K562 (cell line): ENCODE measurements around the gene COL1A2. TPM values are rescaled to one million over a fixed set of nuclear protein-coding genes. Genes with fewer than 3 reads are reported as not detected.
A peak's percentile ranks its signal among the peaks of the same experiment; 100 is the strongest.

Experiments
- ATAC-seq: fragments of 200-7000 bp; cut with Tn5 transposase; 3 replicates; pipeline ENCODE4 v1.9.1; 2020; ENCODE audit warnings: moderate library complexity
- BruUV-seq: library from RNA; stranded (reverse); fragments of 400-500 nt; replicated peaks from 2 replicates; lab custom pipeline; 2021; lab: Mats Ljungman, UMichigan
- CTCF ChIA-PET: fragments of 300-600 bp; formaldehyde crosslinking; extraction: SDS; loops from one replicate; lab custom pipeline; 2021; ENCODE audit warnings: low intra/inter-chr PET ratio; lab: Yijun Ruan, JAX
- POLR2A ChIA-PET: fragments of 300-600, 350-650 bp; sonication (Branson Sonifier 250); formaldehyde crosslinking; extraction: SDS; loops from one replicate; lab custom pipeline; 2021; ENCODE audit warnings: antibody characterized with exemption, inconsistent platforms; lab: Yijun Ruan, JAX
- DNase-seq, 4 experiments: peaks; one replicate each; pipeline versions ENCODE4 v3.0.0 to v3.0.0-alpha.2; 2011 to 2018; ENCODE audit warnings: low spot score in 3 of 4, mixed read lengths in 3 of 4; ENCODE audit errors: extremely low read depth in 1 of 4
- FAIRE-seq: peaks from 2 replicates; lab custom pipeline; 2011; peaks lifted over from hg19 to GRCh38; lab: Jason Lieb, UNC
- H2AFZ ChIP-seq: 2 replicates; pipeline ENCODE4 v1.6.0; 2011; ENCODE audit warnings: low read depth, low read length, control low read depth, inconsistent platforms
- H3K27ac ChIP-seq: fragments of 200-600 bp; 3 replicates; pipeline ENCODE4 v1.8.0; 2011; ENCODE audit warnings: low read depth, mild to moderate bottlenecking, control low read depth, inconsistent platforms, low read length, moderate library complexity, mixed read lengths; ENCODE audit errors: extremely low read depth
- H3K27me3 ChIP-seq, 2 experiments: fragments of 300-600 bp in 1 of 2; 2 replicates in 1 of 2; 3 replicates in 1 of 2; pipeline versions ENCODE4 v1.6.0 to v1.8.0; 2011; ENCODE audit warnings: inconsistent platforms in 2 of 2, low read length in 2 of 2, mild to moderate bottlenecking in 1 of 2, mixed read lengths in 1 of 2, moderate library complexity in 1 of 2; ENCODE audit not compliant: control insufficient read depth in 2 of 2, insufficient read depth in 2 of 2
- H3K36me3 ChIP-seq: fragments of 300-600 bp; 3 replicates; pipeline ENCODE4 v1.8.0; 2011; ENCODE audit warnings: mild to moderate bottlenecking, low read length, inconsistent platforms; ENCODE audit not compliant: control insufficient read depth, insufficient read depth
- H3K4me1 ChIP-seq, 2 experiments: fragments of 200-600 bp in 1 of 2; replicated peaks in 1 of 2; 2 replicates in 1 of 2; 3 replicates in 1 of 2; pipeline versions ENCODE4 v1.5.1 to v1.8.0; 2011; ENCODE audit warnings: inconsistent platforms in 2 of 2, low read length in 2 of 2, mild to moderate bottlenecking in 1 of 2, mixed read lengths in 1 of 2, moderate library complexity in 1 of 2; ENCODE audit not compliant: control insufficient read depth in 2 of 2, insufficient read depth in 2 of 2
- H3K4me2 ChIP-seq: 2 replicates; pipeline ENCODE4 v1.6.1; 2011; ENCODE audit warnings: low read length, control low read depth, inconsistent platforms, mixed read lengths; ENCODE audit not compliant: insufficient read depth
- H3K4me3 ChIP-seq: fragments of 200-600 bp; sonication (generic), shearing (Covaris generic); 2 replicates; pipeline ENCODE4 v1.5.1; 2016; ENCODE audit warnings: control low read depth, inconsistent platforms
- H3K79me2 ChIP-seq: fragments of 200-600 bp; 3 replicates; pipeline ENCODE4 v1.8.0; 2011; ENCODE audit warnings: low read length, inconsistent platforms; ENCODE audit not compliant: control insufficient read depth, insufficient read depth
- H3K9ac ChIP-seq, 2 experiments: 2 replicates each; pipeline versions ENCODE4 v1.6.0 to v1.6.1; 2011; ENCODE audit warnings: low read depth in 2 of 2, low read length in 2 of 2, control low read depth in 1 of 2, inconsistent platforms in 1 of 2, mild to moderate bottlenecking in 1 of 2, mixed read lengths in 1 of 2; ENCODE audit not compliant: insufficient read depth in 1 of 2
- H3K9me1 ChIP-seq: one replicate; pipeline ENCODE4 v1.6.0; 2011; ENCODE audit warnings: inconsistent platforms, mild to moderate bottlenecking, low read length, moderate library complexity; ENCODE audit not compliant: control insufficient read depth, insufficient read depth
- H3K9me3 ChIP-seq: replicated peaks from 2 replicates; pipeline ENCODE4 v1.5.1; 2011; ENCODE audit warnings: low read depth, low read length, inconsistent platforms; ENCODE audit not compliant: control insufficient read depth, insufficient read depth
- H4K20me1 ChIP-seq: replicated peaks from 2 replicates; pipeline ENCODE4 v1.6.1; 2011; ENCODE audit warnings: low read length, inconsistent platforms, mixed read lengths; ENCODE audit not compliant: control insufficient read depth, insufficient read depth
- ATF6 ChIP-seq: sonication (generic); formaldehyde crosslinking; IDR thresholded peaks from 2 replicates; pipeline ENCODE4 v1.4.0; 2020; ENCODE audit warnings: mild to moderate bottlenecking, missing genetic modification reagents
- CHD7 ChIP-seq: fragments of 200-600 bp; sonication (generic); IDR thresholded peaks from one replicate; pipeline ENCODE4 v1.6.1; 2012; ENCODE audit warnings: mild to moderate bottlenecking, low read depth, low read length, inconsistent platforms
- FOXO4 ChIP-seq: fragments of 450-650 bp; formaldehyde crosslinking; IDR thresholded peaks from 2 replicates; pipeline ENCODE4 v1.4.0; 2020; ENCODE audit warnings: mild to moderate bottlenecking, moderate library complexity
- WHSC1 ChIP-seq: IDR thresholded peaks from one replicate; pipeline ENCODE4 v1.6.1; 2012; ENCODE audit warnings: low read length, control low read depth, inconsistent platforms
- ZC3H11A ChIP-seq: IDR thresholded peaks from 2 replicates; pipeline ENCODE4 v1.6.1; 2012; ENCODE audit warnings: low read depth, low read length, improper control_type of control experiment
- WGBS: fragments of 100-300 bp; shearing (Covaris generic); methylation state at CpG from one replicate; pipeline ENCODE4 v1.1.6; 2016; ENCODE audit warnings: low coverage, mixed read lengths; ENCODE audit not compliant: insufficient coverage; ENCODE audit errors: missing lambda C conversion rate; 5-methylcytosine and 5-hydroxymethylcytosine counted together
- in situ Hi-C: fragments of 300-500 bp; cut with MboI; formaldehyde crosslinking; loops from 4 replicates; pipeline ENCODE4 v1.15.0; 2018; ENCODE audit warnings: inconsistent platforms, mixed read lengths
- intact Hi-C: fragments of 100-400 bp; cut with micrococcal nuclease; formaldehyde crosslinking; loops from 2 replicates; pipeline ENCODE4 v1.14.2; 2022
- polyA plus RNA-seq, 8 experiments: library from polyadenylated mRNA; depleted of rRNA in 4 of 8; stranded (reverse) in 5 of 8; unstranded in 3 of 8; fragments of >200 nt; fragmentation: Nextera tagmentation in 2 of 8; fragmentation: Illumina TruSeq in 1 of 8; extraction: Ambion mirVana in 2 of 8; extraction: Trizol in 1 of 8; gene quantifications; 2 replicates each; pipeline versions ENCODE4 v1.2.1 to v1.2.3, GENCODE V29; 2011 to 2014; ENCODE audit warnings: inconsistent platforms in 1 of 8, missing spikeins in 1 of 8
- total RNA-seq, 7 experiments: library from RNA; depleted of rRNA in 6 of 7; stranded (reverse); fragments of >200 nt in 6 of 7; fragmentation: Illumina TruSeq in 2 of 7; extraction: Trizol in 2 of 7; gene quantifications; 2 replicates each; pipeline versions ENCODE4 v1.2.1 to v1.2.3, GENCODE V29; 2011 to 2021; ENCODE audit warnings: low replicate concordance in 1 of 7

COL1A2 gene
- total and polyA plus RNA-seq, 9 of the 15 experiments (the other 6 are each of a cell fraction or from before 2014, with no cell fraction given): 0.94 to 11.6 (median 1.7) TPM

- no peak overlapping the region for H3K27ac ChIP-seq
- ATAC-seq: peak; percentile 65
- no TSS peak for BruUV-seq
- FAIRE-seq: peak; percentile 71
- WGBS: 1% methylated on average over 4 of the region's 4 CpGs
- POLR2A ChIA-PET: interaction anchor here (0.6 to 1.0 kb wide), 2 partner anchors 801 to 1325 kb away, joined by 3 read pairs; no protein-coding TSS in a partner anchor
- CTCF ChIA-PET: interaction anchor here (0.5 to 1.7 kb wide), 7 partner anchors 28 to 1242 kb away, joined by 3 to 8 read pairs (median 5); no protein-coding TSS in a partner anchor
- no peaks in the 10 kb centered on the region for H4K20me1 ChIP-seq
- DNase-seq: peak; percentile 21 to 34 (median 26)
- H2AFZ ChIP-seq: no peak overlapping the region
- no peaks in the 10 kb centered on the region for H3K27me3 ChIP-seq
- no peaks in the 10 kb centered on the region for H3K4me1 ChIP-seq
- no peak overlapping the region for H3K4me2 ChIP-seq
- in situ Hi-C loops: loop anchor here (25.0 kb wide), 1 partner anchor 1038 kb away; the partner anchor contains the start of gene ASB4
- H3K79me2 ChIP-seq: no peaks in the 10 kb centered on the region
- no peak overlapping the region for H3K4me3 ChIP-seq
- no peaks in the 10 kb centered on the region for H3K9me3 ChIP-seq
- no peaks in the 10 kb centered on the region for H3K9me1 ChIP-seq
- H3K36me3 ChIP-seq: no peaks in the 10 kb centered on the region
- intact Hi-C loops: loop anchor here (2.0 to 10.0 kb wide), 3 partner anchors 206 to 1028 kb away; partner anchors contain the start of gene SGCE
- no peak overlapping the region for H3K9ac ChIP-seq
- TF ChIP-seq FOXO4: no peak
- TF ChIP-seq CHD7: no peak
- TF ChIP-seq ATF6: no peak
- TF ChIP-seq WHSC1: no peak
- no peak for TF ChIP-seq ZC3H11A
Observed at GRCh38 chr7:94449151-94449725, 54.5 kb downstream of the COL1A2 start.
